ENCODE measurements around the gene SLC4A4. TPM values are rescaled to one million over a fixed set of nuclear protein-coding genes. Genes with fewer than 3 reads are reported as not detected.

Gene SLC4A4
- 1 to 10 TPM in 3 of 5 donors, under 1 TPM in 2; 0.76 to 3.2 (median 1.5) TPM for total RNA-seq
- total RNA-seq (2013): 5.1 TPM
- 0.30 to 7.3 (median 1.6) reads per million in 29 experiments for total RNA-seq

DNA sequence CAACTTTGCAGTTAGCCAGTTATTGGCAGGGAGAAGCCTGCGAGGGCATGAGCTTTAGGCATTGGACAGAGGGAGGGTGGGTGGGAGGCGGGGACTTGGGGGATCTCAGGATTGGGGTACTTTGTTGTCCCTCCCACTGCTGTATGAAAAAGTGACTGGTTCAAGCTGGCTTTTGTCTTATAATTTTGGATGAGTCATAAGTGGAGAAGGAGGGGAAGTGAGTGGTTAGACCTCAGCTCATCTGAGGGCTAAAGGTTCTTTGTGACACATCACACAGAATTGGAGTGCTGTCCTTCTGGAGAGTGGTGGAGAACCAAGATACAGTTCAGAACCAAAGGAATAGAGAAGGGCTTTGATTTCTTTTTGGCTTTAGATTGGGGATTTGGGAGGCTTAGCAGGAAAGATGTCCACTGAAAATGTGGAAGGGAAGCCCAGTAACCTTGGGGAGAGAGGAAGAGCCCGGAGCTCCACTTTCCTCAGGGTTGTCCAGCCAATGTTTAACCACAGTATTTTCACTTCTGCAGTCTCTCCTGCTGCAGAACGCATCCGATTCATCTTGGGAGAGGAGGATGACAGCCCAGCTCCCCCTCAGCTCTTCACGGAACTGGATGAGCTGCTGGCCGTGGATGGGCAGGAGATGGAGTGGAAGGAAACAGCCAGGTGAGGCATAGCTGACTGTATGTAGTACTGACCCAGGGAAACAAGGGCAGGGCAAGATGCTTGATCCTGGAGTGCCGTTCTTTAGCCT, at the start of gene SLC4A4:
Gene SLC4A4 (plus strand): TSS at position 175 of the 748 bp plus-strand sequence.
- 83% methylated on average over 6 of the region's 8 CpGs for WGBS (ENCODE audit: insufficient coverage)
- Histone ChIP-seq H3K27me3 (replicated peaks in 1 of 2; ENCODE audit: control insufficient read depth in 2 of 2, extremely low read depth in 1 of 2, insufficient read depth in 2 of 2, low read length in 1 of 2) (no peaks in the 10 kb centered on the region), H3K4me3 (ENCODE audit: control insufficient read depth in 1 of 2, extremely low read depth in 1 of 2, low read length in 1 of 2) (no peak within 1 kb of the TSS), H3K9me3 (no peaks in the 10 kb centered on the region), H3K4me1 (ENCODE audit: control insufficient read depth in 1 of 2, extremely low read depth in 1 of 2, insufficient read depth in 2 of 2, low read length in 2 of 2) (peaks cover 0 to 4% of the 10 kb centered on the region in 2 experiments), H3K36me3 (ENCODE audit: control insufficient read depth in 2 of 2, extremely low read depth in 1 of 2, insufficient read depth in 1 of 2, low read length in 1 of 2) (no peaks in the 10 kb centered on the region), H3K27ac (ENCODE audit: low read length) (no peak within 1 kb of the TSS)
- Mint-ChIP-seq H3K36me3 (no peaks in the 10 kb centered on the region), H3K27me3 (peaks cover 3% of the 10 kb centered on the region in 2 donors), H3K9me3 (no peaks in the 10 kb centered on the region), H3K4me3 (no peak within 1 kb of the TSS), H3K27ac (peak within 1 kb of the TSS in 1 of 2 donors; percentile 44), H3K4me1 (peaks cover 0 to 3% (median 2%) of the 10 kb centered on the region in 3 donors)
- POLR2A ChIA-PET: no interaction called here
- DNase-seq (peak in 1 of 35 experiments; percentile 3), ATAC-seq (replicated peaks in 1 of 4) (peak in 1 of 4 experiments; percentile 58)
- CTCF ChIA-PET: interaction anchor here in 1 of 2 donors (1.2 kb wide), 1 partner anchor 89 kb away, joined by 3 read pairs; no protein-coding TSS in a partner anchor

DNA sequence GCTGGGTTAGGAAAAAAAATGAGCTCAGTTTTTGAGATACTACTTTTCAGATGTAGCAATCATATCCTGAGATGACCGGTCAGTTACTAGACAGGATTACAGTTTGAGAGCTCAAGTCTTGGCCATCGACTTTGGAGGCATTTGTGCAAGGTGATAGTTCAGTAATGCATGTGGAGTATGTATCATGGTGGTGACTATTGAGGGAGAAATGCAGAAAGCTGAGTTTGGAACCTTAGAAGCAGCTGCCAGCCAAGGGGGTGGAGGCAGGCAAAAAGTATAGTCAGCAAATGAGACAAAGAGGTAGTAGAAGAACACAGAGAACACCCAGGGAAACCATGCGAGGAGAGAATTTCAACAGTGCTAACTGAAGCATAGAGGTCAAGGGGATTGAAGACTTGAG, 48.7 kb upstream of the SLC4A4 start:
- no peaks in the 10 kb centered on the region for H3K4me1 Mint-ChIP-seq
- Histone ChIP-seq H3K27me3 (replicated peaks in 1 of 2; ENCODE audit: control insufficient read depth in 2 of 2, extremely low read depth in 1 of 2, insufficient read depth in 2 of 2, low read length in 1 of 2) (no peaks in the 10 kb centered on the region), H3K9me3 (no peaks in the 10 kb centered on the region), H3K4me3 (ENCODE audit: control insufficient read depth in 1 of 2, extremely low read depth in 1 of 2, low read length in 1 of 2) (no peak overlapping the region), H3K4me1 (ENCODE audit: control insufficient read depth in 1 of 2, extremely low read depth in 1 of 2, insufficient read depth in 2 of 2, low read length in 2 of 2) (no peaks in the 10 kb centered on the region), H3K27ac (ENCODE audit: low read length) (no peak overlapping the region), H3K36me3 (ENCODE audit: control insufficient read depth in 2 of 2, extremely low read depth in 1 of 2, insufficient read depth in 1 of 2, low read length in 1 of 2) (no peaks in the 10 kb centered on the region)
- WGBS (ENCODE audit: insufficient coverage): 93% methylated on average over 2 of the region's 3 CpGs
- no peak overlapping the region for H3K27ac Mint-ChIP-seq
- POLR2A ChIA-PET: interaction anchor here (0.5 to 0.7 kb wide), 2 partner anchors 14 to 17 kb away, joined by 3 read pairs; no protein-coding TSS in a partner anchor
- no peaks in the 10 kb centered on the region for H3K36me3 Mint-ChIP-seq
- H3K27me3 Mint-ChIP-seq: no peaks in the 10 kb centered on the region
- CTCF ChIA-PET: no interaction called here
- H3K9me3 Mint-ChIP-seq: no peaks in the 10 kb centered on the region
- DNase-seq (no peak), ATAC-seq (replicated peaks in 1 of 4) (no peak)
- no peak overlapping the region for H3K4me3 Mint-ChIP-seq

DNA sequence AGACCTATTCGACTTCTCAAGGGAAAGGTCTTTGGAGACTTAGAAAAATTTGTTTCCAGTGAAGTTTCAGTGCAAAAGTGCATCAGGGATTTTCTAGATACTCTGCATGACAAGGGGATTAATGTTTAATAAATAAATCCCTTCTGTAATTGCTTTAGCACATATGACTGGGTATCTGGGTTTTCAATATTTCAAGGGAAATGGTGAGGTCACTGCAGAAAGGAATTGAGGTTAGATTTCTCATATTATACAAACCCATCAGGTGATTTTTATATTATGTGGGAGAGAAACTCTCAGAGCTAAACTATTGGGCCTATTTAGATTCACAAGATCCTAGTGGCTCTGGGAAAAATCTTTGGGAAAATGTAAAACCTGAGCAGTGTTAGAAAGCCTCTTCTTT, 48.3 kb upstream of the SLC4A4 start:
- WGBS (ENCODE audit: insufficient coverage): no CpG with 5 or more reads among the region's 1 CpG
- ChIA-PET POLR2A (interaction anchor here in 1 of 2 donors (0.5 kb wide), 1 partner anchor 13 kb away, joined by 3 read pairs; no protein-coding TSS in a partner anchor), CTCF (no interaction called here)
- H3K27me3 ChIP-seq (replicated peaks in 1 of 2; ENCODE audit: control insufficient read depth in 2 of 2, extremely low read depth in 1 of 2, insufficient read depth in 2 of 2, low read length in 1 of 2): no peaks in the 10 kb centered on the region
- Mint-ChIP-seq H3K27ac (no peak overlapping the region), H3K9me3 (no peaks in the 10 kb centered on the region), H3K36me3 (no peaks in the 10 kb centered on the region), H3K27me3 (no peaks in the 10 kb centered on the region), H3K4me1 (no peaks in the 10 kb centered on the region), H3K4me3 (no peak overlapping the region)
- H3K27ac ChIP-seq (ENCODE audit: low read length): no peak overlapping the region
- ATAC-seq (replicated peaks in 1 of 4): no peak
- H3K4me3 ChIP-seq (ENCODE audit: control insufficient read depth in 1 of 2, extremely low read depth in 1 of 2, low read length in 1 of 2): no peak overlapping the region
- H3K9me3 ChIP-seq: no peaks in the 10 kb centered on the region
- no peak for DNase-seq
- H3K36me3 ChIP-seq (ENCODE audit: control insufficient read depth in 2 of 2, extremely low read depth in 1 of 2, insufficient read depth in 1 of 2, low read length in 1 of 2): no peaks in the 10 kb centered on the region
- no peaks in the 10 kb centered on the region for H3K4me1 ChIP-seq (ENCODE audit: control insufficient read depth in 1 of 2, extremely low read depth in 1 of 2, insufficient read depth in 2 of 2, low read length in 2 of 2)

DNA sequence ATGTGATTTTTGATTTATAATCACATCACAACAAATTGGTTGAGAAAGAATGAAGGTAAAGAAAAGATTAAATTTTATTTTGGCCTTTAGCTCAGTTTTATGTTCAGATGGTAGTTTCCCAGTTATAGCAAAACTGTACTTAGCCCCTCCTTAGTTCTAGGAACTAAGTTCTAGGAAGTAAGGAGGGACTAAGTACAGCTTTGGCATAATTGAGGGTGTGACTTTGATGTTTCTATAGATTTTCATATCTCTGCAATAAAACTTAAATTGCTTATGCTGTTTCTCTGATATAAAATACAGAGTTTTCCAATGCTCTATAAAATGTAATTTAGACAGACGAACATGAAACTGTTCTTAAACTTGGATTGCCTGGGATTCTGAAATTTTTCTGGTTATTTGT, 46.6 kb upstream of the SLC4A4 start:
- H3K4me1 Mint-ChIP-seq: no peaks in the 10 kb centered on the region
- no CpG with 5 or more reads among the region's 1 CpG for WGBS (ENCODE audit: insufficient coverage)
- DNase-seq (no peak), ATAC-seq (replicated peaks in 1 of 4) (no peak)
- H3K27me3 Mint-ChIP-seq: no peaks in the 10 kb centered on the region
- no peak overlapping the region for H3K4me3 ChIP-seq (ENCODE audit: control insufficient read depth in 1 of 2, extremely low read depth in 1 of 2, low read length in 1 of 2)
- no peaks in the 10 kb centered on the region for H3K36me3 ChIP-seq (ENCODE audit: control insufficient read depth in 2 of 2, extremely low read depth in 1 of 2, insufficient read depth in 1 of 2, low read length in 1 of 2)
- no peaks in the 10 kb centered on the region for H3K4me1 ChIP-seq (ENCODE audit: control insufficient read depth in 1 of 2, extremely low read depth in 1 of 2, insufficient read depth in 2 of 2, low read length in 2 of 2)
- H3K9me3 Mint-ChIP-seq: no peaks in the 10 kb centered on the region
- CTCF ChIA-PET: no interaction called here
- no peak overlapping the region for H3K27ac Mint-ChIP-seq
- no peak overlapping the region for H3K27ac ChIP-seq (ENCODE audit: low read length)
- no peak overlapping the region for H3K4me3 Mint-ChIP-seq
- POLR2A ChIA-PET: no interaction called here
- no peaks in the 10 kb centered on the region for H3K9me3 ChIP-seq
- H3K27me3 ChIP-seq (replicated peaks in 1 of 2; ENCODE audit: control insufficient read depth in 2 of 2, extremely low read depth in 1 of 2, insufficient read depth in 2 of 2, low read length in 1 of 2): no peaks in the 10 kb centered on the region
- H3K36me3 Mint-ChIP-seq: no peaks in the 10 kb centered on the region

DNA sequence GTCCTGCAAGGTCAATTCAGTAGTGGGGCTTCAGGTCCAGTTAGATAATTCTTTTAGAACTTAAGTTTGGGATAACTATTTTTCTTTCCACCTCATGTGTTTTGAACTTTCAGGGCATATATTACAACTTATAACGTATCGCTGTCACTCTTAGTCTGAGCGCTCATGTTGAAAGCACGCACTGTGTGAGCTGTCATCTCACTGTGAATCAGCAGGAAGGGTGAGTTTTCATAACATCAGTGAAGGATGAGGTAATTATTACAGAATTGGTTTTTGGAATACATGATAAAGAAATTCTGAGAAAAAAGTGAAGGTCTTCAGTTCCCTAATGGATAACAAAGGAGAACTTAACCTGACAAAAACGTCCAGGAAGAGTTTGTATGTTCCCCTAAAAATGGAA, 45.1 kb upstream of the SLC4A4 start:
- H3K4me1 ChIP-seq (ENCODE audit: control insufficient read depth in 1 of 2, extremely low read depth in 1 of 2, insufficient read depth in 2 of 2, low read length in 2 of 2): no peaks in the 10 kb centered on the region
- WGBS (ENCODE audit: insufficient coverage): 100% methylated on average over 1 of the region's 5 CpGs
- H3K4me3 ChIP-seq (ENCODE audit: control insufficient read depth in 1 of 2, extremely low read depth in 1 of 2, low read length in 1 of 2): no peak overlapping the region
- Mint-ChIP-seq H3K4me3 (no peak overlapping the region), H3K36me3 (no peaks in the 10 kb centered on the region), H3K27me3 (no peaks in the 10 kb centered on the region), H3K27ac (no peak overlapping the region), H3K4me1 (no peaks in the 10 kb centered on the region), H3K9me3 (no peaks in the 10 kb centered on the region)
- ChIA-PET POLR2A (no interaction called here), CTCF (interaction anchor here in 1 of 2 donors (0.6 kb wide), 1 partner anchor 26 kb away, joined by 4 read pairs; no protein-coding TSS in a partner anchor)
- no peaks in the 10 kb centered on the region for H3K36me3 ChIP-seq (ENCODE audit: control insufficient read depth in 2 of 2, extremely low read depth in 1 of 2, insufficient read depth in 1 of 2, low read length in 1 of 2)
- H3K27me3 ChIP-seq (replicated peaks in 1 of 2; ENCODE audit: control insufficient read depth in 2 of 2, extremely low read depth in 1 of 2, insufficient read depth in 2 of 2, low read length in 1 of 2): no peaks in the 10 kb centered on the region
- no peak overlapping the region for H3K27ac ChIP-seq (ENCODE audit: low read length)
- ATAC-seq (replicated peaks in 1 of 4) (no peak), DNase-seq (no peak)
- H3K9me3 ChIP-seq: no peaks in the 10 kb centered on the region

DNA sequence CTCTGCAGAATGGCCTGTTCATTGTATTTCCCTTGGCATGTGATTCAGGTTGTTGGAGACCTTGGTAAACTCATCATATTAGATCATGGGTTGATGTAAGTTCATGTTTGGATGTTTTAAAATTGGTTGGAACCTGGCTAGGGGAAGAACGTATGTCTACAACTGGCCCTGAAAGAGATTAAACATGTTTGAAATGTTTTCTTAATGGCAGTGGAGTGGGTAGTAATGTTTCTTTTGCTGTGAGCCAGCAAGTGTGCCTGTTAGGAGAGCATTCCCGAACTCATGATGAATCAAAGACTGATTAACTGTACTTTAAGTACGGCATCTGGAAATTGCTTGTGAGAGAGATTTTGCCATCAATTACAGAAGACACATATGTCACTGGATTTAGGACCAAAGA, 44.5 kb upstream of the SLC4A4 start:
- H3K4me3 Mint-ChIP-seq: no peak overlapping the region
- H3K36me3 Mint-ChIP-seq: no peaks in the 10 kb centered on the region
- no peak for ATAC-seq (replicated peaks in 1 of 4)
- no peaks in the 10 kb centered on the region for H3K9me3 ChIP-seq
- 78% methylated on average over 1 of the region's 3 CpGs for WGBS (ENCODE audit: insufficient coverage)
- no peaks in the 10 kb centered on the region for H3K4me1 Mint-ChIP-seq
- ChIA-PET POLR2A (interaction anchor here in 1 of 2 donors (0.6 kb wide), 1 partner anchor 20 kb away, joined by 3 read pairs; no protein-coding TSS in a partner anchor), CTCF (no interaction called here)
- no peaks in the 10 kb centered on the region for H3K9me3 Mint-ChIP-seq
- no peak overlapping the region for H3K27ac Mint-ChIP-seq
- no peak overlapping the region for H3K27ac ChIP-seq (ENCODE audit: low read length)
- H3K4me1 ChIP-seq (ENCODE audit: control insufficient read depth in 1 of 2, extremely low read depth in 1 of 2, insufficient read depth in 2 of 2, low read length in 2 of 2): no peaks in the 10 kb centered on the region
- DNase-seq: no peak
- no peaks in the 10 kb centered on the region for H3K27me3 ChIP-seq (replicated peaks in 1 of 2; ENCODE audit: control insufficient read depth in 2 of 2, extremely low read depth in 1 of 2, insufficient read depth in 2 of 2, low read length in 1 of 2)
- no peaks in the 10 kb centered on the region for H3K27me3 Mint-ChIP-seq
- no peaks in the 10 kb centered on the region for H3K36me3 ChIP-seq (ENCODE audit: control insufficient read depth in 2 of 2, extremely low read depth in 1 of 2, insufficient read depth in 1 of 2, low read length in 1 of 2)
- no peak overlapping the region for H3K4me3 ChIP-seq (ENCODE audit: control insufficient read depth in 1 of 2, extremely low read depth in 1 of 2, low read length in 1 of 2)

Data from T-cell (primary cell).